Measurements from ENCODE around the gene TRIM8.

Gene TRIM8

GRCh38 chr10:102679596-102679995 is 35.3 kb downstream of the TRIM8 start:
- H2AFZ ChIP-seq (ENCODE audit: low read depth, low read length): no peak overlapping the region
- H4K20me1 ChIP-seq (ENCODE audit: insufficient read depth, low read length): no peaks in the 10 kb centered on the region
- no peak overlapping the region for H3K4me2 ChIP-seq (ENCODE audit: insufficient read depth, low read length)
- H3K27me3 ChIP-seq (ENCODE audit: insufficient read depth, low read length, poor library complexity): no peaks in the 10 kb centered on the region
- DNase-seq (no peak), ATAC-seq (ENCODE audit: insufficient read depth, low read depth) (no peak)
- H3K4me1 ChIP-seq (ENCODE audit: insufficient read depth, low read length): peaks cover 23% of the 10 kb centered on the region
- no peaks in the 10 kb centered on the region for H3K9me3 ChIP-seq (ENCODE audit: insufficient read depth, low read length, severe bottlenecking)
- no peak overlapping the region for H3K4me3 ChIP-seq (ENCODE audit: low read depth in 1 of 2, low read length in 2 of 2)
- no peaks in the 10 kb centered on the region for H3K79me2 ChIP-seq (ENCODE audit: insufficient read depth, low read length)
- TF ChIP-seq EZH2 (IDR thresholded peaks at IDR 0.05; ENCODE audit: borderline replicate concordance, low read depth, low read length, severe bottlenecking) (no peak), CTCF (IDR thresholded peaks at IDR 0.05; ENCODE audit: borderline replicate concordance, extremely low read depth, low read length, poor library complexity, severe bottlenecking) (no peak)
- no peak overlapping the region for H3K27ac ChIP-seq (ENCODE audit: low read length)
- H3K36me3 ChIP-seq (ENCODE audit: insufficient read depth, low read length): no peaks in the 10 kb centered on the region
- no peak overlapping the region for H3K9ac ChIP-seq (ENCODE audit: low read depth, low read length)

GRCh38 chr10:102681696-102682095 is 37.4 kb downstream of the TRIM8 start:
- Histone ChIP-seq H4K20me1 (ENCODE audit: insufficient read depth, low read length) (no peaks in the 10 kb centered on the region), H3K36me3 (ENCODE audit: insufficient read depth, low read length) (no peaks in the 10 kb centered on the region), H3K4me1 (ENCODE audit: insufficient read depth, low read length) (peaks cover 2% of the 10 kb centered on the region; the same call in 1 of the 2 replicates), H3K27ac (ENCODE audit: low read length) (no peak overlapping the region), H3K9ac (ENCODE audit: low read depth, low read length) (no peak overlapping the region), H3K4me2 (ENCODE audit: insufficient read depth, low read length) (no peak overlapping the region), H3K79me2 (ENCODE audit: insufficient read depth, low read length) (no peaks in the 10 kb centered on the region), H3K27me3 (ENCODE audit: insufficient read depth, low read length, poor library complexity) (no peaks in the 10 kb centered on the region), H2AFZ (ENCODE audit: low read depth, low read length) (no peak overlapping the region), H3K9me3 (ENCODE audit: insufficient read depth, low read length, severe bottlenecking) (no peaks in the 10 kb centered on the region), H3K4me3 (ENCODE audit: low read depth in 1 of 2, low read length in 2 of 2) (no peak overlapping the region)
- no peak for DNase-seq
- TF ChIP-seq EZH2 (IDR thresholded peaks at IDR 0.05; ENCODE audit: borderline replicate concordance, low read depth, low read length, severe bottlenecking): no peak
- no peak for TF ChIP-seq CTCF (IDR thresholded peaks at IDR 0.05; ENCODE audit: borderline replicate concordance, extremely low read depth, low read length, poor library complexity, severe bottlenecking)
- no peak for ATAC-seq (ENCODE audit: insufficient read depth, low read depth)

- H3K27ac ChIP-seq (ENCODE audit: low read length): no peak overlapping the region
- no peaks in the 10 kb centered on the region for H3K36me3 ChIP-seq (ENCODE audit: insufficient read depth, low read length)
- H3K79me2 ChIP-seq (ENCODE audit: insufficient read depth, low read length): no peaks in the 10 kb centered on the region
- no peak overlapping the region for H3K9ac ChIP-seq (ENCODE audit: low read depth, low read length)
- no peaks in the 10 kb centered on the region for H3K27me3 ChIP-seq (ENCODE audit: insufficient read depth, low read length, poor library complexity)
- H3K4me3 ChIP-seq (ENCODE audit: low read depth in 1 of 2, low read length in 2 of 2): no peak overlapping the region
- H4K20me1 ChIP-seq (ENCODE audit: insufficient read depth, low read length): no peaks in the 10 kb centered on the region
- H3K4me2 ChIP-seq (ENCODE audit: insufficient read depth, low read length): no peak overlapping the region
- H3K9me3 ChIP-seq (ENCODE audit: insufficient read depth, low read length, severe bottlenecking): no peaks in the 10 kb centered on the region
- no peak for DNase-seq
- no peak overlapping the region for H2AFZ ChIP-seq (ENCODE audit: low read depth, low read length)
- no peaks in the 10 kb centered on the region for H3K4me1 ChIP-seq (ENCODE audit: insufficient read depth, low read length)
- ATAC-seq (ENCODE audit: insufficient read depth, low read depth): no peak
- no peak for TF ChIP-seq CTCF (IDR thresholded peaks at IDR 0.05; ENCODE audit: borderline replicate concordance, extremely low read depth, low read length, poor library complexity, severe bottlenecking)
These were observed 38.1 kb downstream of the TRIM8 start for GRCh38 chr10:102682416-102682815.

GRCh38 chr10:102682981-102683380 is 38.7 kb downstream of the TRIM8 start:
- Histone ChIP-seq H4K20me1 (ENCODE audit: insufficient read depth, low read length) (no peaks in the 10 kb centered on the region), H3K27ac (ENCODE audit: low read length) (no peak overlapping the region), H3K27me3 (ENCODE audit: insufficient read depth, low read length, poor library complexity) (no peaks in the 10 kb centered on the region), H2AFZ (ENCODE audit: low read depth, low read length) (no peak overlapping the region), H3K4me2 (ENCODE audit: insufficient read depth, low read length) (no peak overlapping the region), H3K79me2 (ENCODE audit: insufficient read depth, low read length) (no peaks in the 10 kb centered on the region), H3K4me3 (ENCODE audit: low read depth in 1 of 2, low read length in 2 of 2) (no peak overlapping the region), H3K4me1 (ENCODE audit: insufficient read depth, low read length) (no peaks in the 10 kb centered on the region), H3K9ac (ENCODE audit: low read depth, low read length) (no peak overlapping the region), H3K9me3 (ENCODE audit: insufficient read depth, low read length, severe bottlenecking) (no peaks in the 10 kb centered on the region), H3K36me3 (ENCODE audit: insufficient read depth, low read length) (no peaks in the 10 kb centered on the region)
- ATAC-seq (ENCODE audit: insufficient read depth, low read depth) (no peak), DNase-seq (no peak)
- TF ChIP-seq EZH2 (IDR thresholded peaks at IDR 0.05; ENCODE audit: borderline replicate concordance, low read depth, low read length, severe bottlenecking) (no peak), CTCF (IDR thresholded peaks at IDR 0.05; ENCODE audit: borderline replicate concordance, extremely low read depth, low read length, poor library complexity, severe bottlenecking) (no peak)

Measured in DND-41 (cell line).